Measurements from ENCODE around the gene SEPTIN5. TPM values are rescaled to one million over a fixed set of nuclear protein-coding genes. Genes with fewer than 3 reads are reported as not detected.

The SEPTIN5 gene
- total RNA-seq, 1 experiment from 2014 or later, result 50.4 TPM

DNA sequence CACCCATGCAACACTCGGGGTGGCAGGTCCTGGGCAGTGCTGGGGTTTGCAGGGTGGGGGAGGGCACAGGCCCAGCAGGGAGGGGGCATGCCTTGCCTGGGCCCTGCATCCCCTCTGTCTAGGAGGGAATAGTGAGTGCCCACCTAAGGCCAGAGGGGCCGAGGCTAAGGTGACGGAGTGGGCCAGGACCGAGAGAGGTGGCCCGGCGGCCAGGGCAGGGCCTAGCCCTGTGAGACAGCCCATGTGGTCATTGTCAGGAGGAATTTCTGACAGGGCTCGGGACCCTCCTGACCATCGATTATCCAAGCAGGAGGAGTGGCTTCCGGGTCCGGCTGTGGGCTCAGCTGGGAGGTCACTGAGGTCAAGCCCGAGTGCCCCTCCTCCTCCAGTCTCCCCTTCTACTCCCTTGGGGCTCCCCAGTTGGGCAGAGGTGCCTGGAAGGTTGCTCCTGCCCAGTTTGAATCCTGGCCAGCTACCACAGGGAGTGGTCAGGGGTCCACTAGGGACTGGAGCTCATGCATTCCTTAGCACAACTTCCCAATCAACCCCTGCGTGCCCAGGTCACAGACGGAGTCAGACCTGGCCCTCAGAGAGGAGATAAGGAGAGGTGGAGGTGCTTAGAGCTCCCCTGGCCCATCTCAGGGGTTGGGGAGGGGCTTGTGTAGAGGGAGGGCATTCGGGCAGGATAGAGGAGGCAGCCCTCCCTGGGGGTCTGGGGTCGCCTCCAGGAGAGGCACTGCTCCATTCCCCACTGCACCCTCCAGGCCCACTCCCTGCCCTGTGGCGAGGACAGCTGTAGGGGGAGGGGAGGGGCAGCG is 23.8 kb downstream of the SEPTIN5 start:
- CTCF ChIA-PET, result interaction anchor here (0.9 kb wide), 1 partner anchor 172 kb away, joined by 3 read pairs; no protein-coding TSS in a partner anchor
- BruUV-seq (replicated peaks), result no TSS peak

DNA sequence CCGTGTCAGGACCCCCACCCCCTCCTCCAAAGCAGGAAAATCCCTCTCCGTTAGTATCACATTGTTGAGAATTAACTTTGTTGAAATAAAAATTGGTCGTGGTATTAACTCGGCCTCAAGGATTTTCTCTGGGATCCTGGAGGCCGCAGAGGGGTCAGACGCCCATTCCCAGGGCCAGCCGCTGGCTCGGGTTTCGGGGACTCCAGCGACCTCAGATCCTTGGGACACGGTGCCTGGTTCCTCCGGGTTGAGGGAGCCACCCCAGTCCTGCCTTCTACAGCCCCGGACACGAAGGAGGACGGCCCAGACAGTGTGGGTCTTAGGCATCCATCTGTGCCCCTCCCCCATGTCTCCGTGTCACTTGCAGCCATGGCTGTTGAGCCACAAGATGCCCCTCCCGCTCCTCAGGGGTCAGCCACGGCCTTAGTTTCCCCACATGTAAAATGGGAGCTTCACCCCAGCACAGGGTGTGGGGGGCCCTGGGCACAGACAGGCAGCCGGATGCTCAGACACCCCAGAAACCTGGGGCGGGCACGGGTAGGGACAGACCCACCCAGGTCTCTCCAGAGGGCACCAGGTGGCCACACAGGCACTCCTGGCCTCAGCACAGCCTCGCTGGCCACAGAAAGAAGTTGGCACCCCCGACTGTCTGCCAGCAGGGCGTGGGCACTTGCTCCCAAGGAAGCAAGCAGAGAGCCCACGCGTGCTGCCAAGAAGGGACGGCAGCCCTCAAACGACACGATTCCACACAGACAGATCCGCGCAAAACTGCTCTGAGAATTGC is 24.6 kb downstream of the SEPTIN5 start:
- ChIA-PET CTCF (interaction anchor here (0.9 kb wide), 1 partner anchor 171 kb away, joined by 3 read pairs; no protein-coding TSS in a partner anchor), POLR2A (ENCODE audit: low non-redundant PET) (no interaction called here)
- H3K27me3 ChIP-seq (replicated peaks; ENCODE audit: insufficient read depth, low read depth, low read length, poor library complexity), result no peaks in the 10 kb centered on the region
- H3K36me3 ChIP-seq (ENCODE audit: insufficient read depth, low read length, poor library complexity, severe bottlenecking), result no peaks in the 10 kb centered on the region
- H3K9me3 ChIP-seq (ENCODE audit: low read depth, low read length, poor library complexity, severe bottlenecking), result no peaks in the 10 kb centered on the region
- DNase-seq (ENCODE audit: low spot score), result no peak
- H3K27ac ChIP-seq (ENCODE audit: low read depth, low read length, poor library complexity, severe bottlenecking), result no peak overlapping the region
- H3K4me1 ChIP-seq (ENCODE audit: insufficient read depth, low read length, poor library complexity, severe bottlenecking), result no peaks in the 10 kb centered on the region
- no peak for TF ChIP-seq EZH2 (IDR thresholded peaks at IDR 0.05; ENCODE audit: borderline replicate concordance, low read depth, low read length, poor library complexity, severe bottlenecking)
- TF ChIP-seq, protein P1, sequence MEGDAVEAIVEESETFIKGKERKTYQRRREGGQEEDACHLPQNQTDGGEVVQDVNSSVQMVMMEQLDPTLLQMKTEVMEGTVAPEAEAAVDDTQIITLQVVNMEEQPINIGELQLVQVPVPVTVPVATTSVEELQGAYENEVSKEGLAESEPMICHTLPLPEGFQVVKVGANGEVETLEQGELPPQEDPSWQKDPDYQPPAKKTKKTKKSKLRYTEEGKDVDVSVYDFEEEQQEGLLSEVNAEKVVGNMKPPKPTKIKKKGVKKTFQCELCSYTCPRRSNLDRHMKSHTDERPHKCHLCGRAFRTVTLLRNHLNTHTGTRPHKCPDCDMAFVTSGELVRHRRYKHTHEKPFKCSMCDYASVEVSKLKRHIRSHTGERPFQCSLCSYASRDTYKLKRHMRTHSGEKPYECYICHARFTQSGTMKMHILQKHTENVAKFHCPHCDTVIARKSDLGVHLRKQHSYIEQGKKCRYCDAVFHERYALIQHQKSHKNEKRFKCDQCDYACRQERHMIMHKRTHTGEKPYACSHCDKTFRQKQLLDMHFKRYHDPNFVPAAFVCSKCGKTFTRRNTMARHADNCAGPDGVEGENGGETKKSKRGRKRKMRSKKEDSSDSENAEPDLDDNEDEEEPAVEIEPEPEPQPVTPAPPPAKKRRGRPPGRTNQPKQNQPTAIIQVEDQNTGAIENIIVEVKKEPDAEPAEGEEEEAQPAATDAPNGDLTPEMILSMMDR (conservative IDR thresholded peaks at IDR 0.05; ENCODE audit: low read depth, low read length), result no peak
- intact Hi-C loops (cut with micrococcal nuclease; ENCODE audit: unreplicated experiment), result no loop called here
- H3K4me3 ChIP-seq (ENCODE audit: low read depth, low read length, poor library complexity, severe bottlenecking), result no peak overlapping the region
- BruUV-seq (replicated peaks), result no TSS peak

More for the DNA sequence above, 23.8 kb downstream of the SEPTIN5 start:
- TF ChIP-seq, protein P1 (conservative IDR thresholded peaks at IDR 0.05; ENCODE audit: low read depth, low read length), result no peak
- TF ChIP-seq EZH2 (IDR thresholded peaks at IDR 0.05; ENCODE audit: borderline replicate concordance, low read depth, low read length, poor library complexity, severe bottlenecking), result no peak
- H3K36me3 ChIP-seq (ENCODE audit: insufficient read depth, low read length, poor library complexity, severe bottlenecking), result no peaks in the 10 kb centered on the region
- intact Hi-C loops (cut with micrococcal nuclease; ENCODE audit: unreplicated experiment), result no loop called here
- H3K4me3 ChIP-seq (ENCODE audit: low read depth, low read length, poor library complexity, severe bottlenecking), result no peak overlapping the region
- POLR2A ChIA-PET (ENCODE audit: low non-redundant PET), result no interaction called here
- H3K4me1 ChIP-seq (ENCODE audit: insufficient read depth, low read length, poor library complexity, severe bottlenecking), result no peaks in the 10 kb centered on the region
- H3K27me3 ChIP-seq (replicated peaks; ENCODE audit: insufficient read depth, low read depth, low read length, poor library complexity), result no peaks in the 10 kb centered on the region
- no peaks in the 10 kb centered on the region for H3K9me3 ChIP-seq (ENCODE audit: low read depth, low read length, poor library complexity, severe bottlenecking)
- DNase-seq (ENCODE audit: low spot score), result no peak
- no peak overlapping the region for H3K27ac ChIP-seq (ENCODE audit: low read depth, low read length, poor library complexity, severe bottlenecking)

DNA sequence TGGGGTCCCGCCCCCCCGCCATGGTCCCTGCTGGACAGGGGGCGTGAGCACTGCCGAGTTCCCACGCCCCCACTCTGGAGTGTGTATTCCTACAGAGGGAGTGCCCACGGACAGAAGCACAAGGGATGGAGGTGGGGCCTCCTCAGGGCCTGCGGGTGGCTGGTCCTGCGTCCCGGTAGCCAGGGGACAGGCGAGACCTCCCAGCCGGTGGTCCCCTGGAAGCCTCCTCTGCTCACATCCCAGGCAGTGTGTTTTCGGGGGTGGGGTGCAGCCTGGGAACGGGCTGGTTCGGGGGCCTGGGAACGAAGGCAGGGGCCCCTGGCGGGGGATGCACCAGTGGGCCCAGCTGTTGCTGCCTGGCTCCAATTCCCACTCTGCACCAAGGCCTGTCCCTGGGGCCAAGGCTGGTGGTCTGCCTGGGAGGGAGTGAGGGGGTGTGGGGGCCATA is 25.2 kb downstream of the SEPTIN5 start:
- TF ChIP-seq, protein P1 (conservative IDR thresholded peaks at IDR 0.05; ENCODE audit: low read depth, low read length), result no peak
- TF ChIP-seq EZH2 (IDR thresholded peaks at IDR 0.05; ENCODE audit: borderline replicate concordance, low read depth, low read length, poor library complexity, severe bottlenecking), result no peak
- no peaks in the 10 kb centered on the region for H3K4me1 ChIP-seq (ENCODE audit: insufficient read depth, low read length, poor library complexity, severe bottlenecking)
- ChIA-PET POLR2A (ENCODE audit: low non-redundant PET) (no interaction called here), CTCF (no interaction called here)
- no peak overlapping the region for H3K4me3 ChIP-seq (ENCODE audit: low read depth, low read length, poor library complexity, severe bottlenecking)
- no peak overlapping the region for H3K27ac ChIP-seq (ENCODE audit: low read depth, low read length, poor library complexity, severe bottlenecking)
- no peak for DNase-seq (ENCODE audit: low spot score)
- H3K27me3 ChIP-seq (replicated peaks; ENCODE audit: insufficient read depth, low read depth, low read length, poor library complexity), result no peaks in the 10 kb centered on the region
- no TSS peak for BruUV-seq (replicated peaks)
- H3K36me3 ChIP-seq (ENCODE audit: insufficient read depth, low read length, poor library complexity, severe bottlenecking), result no peaks in the 10 kb centered on the region
- no peaks in the 10 kb centered on the region for H3K9me3 ChIP-seq (ENCODE audit: low read depth, low read length, poor library complexity, severe bottlenecking)
- intact Hi-C loops (cut with micrococcal nuclease; ENCODE audit: unreplicated experiment), result no loop called here

Measured in A673 (cell line).